K562 (cell line): ENCODE results near the gene STT3B. TPM values are rescaled to one million over a fixed set of nuclear protein-coding genes. Genes with fewer than 3 reads are reported as not detected.

Experiments used
- ATAC-seq: fragments of 200-7000 bp; cut with Tn5 transposase; 3 replicates; pipeline ENCODE4 v1.9.1; 2020; ENCODE audit warnings: moderate library complexity
- BruUV-seq: library from RNA; stranded (reverse); fragments of 400-500 nt; replicated peaks from 2 replicates; lab custom pipeline; 2021; lab: Mats Ljungman, UMichigan
- CTCF ChIA-PET: fragments of 300-600 bp; formaldehyde crosslinking; extraction: SDS; loops from one replicate; lab custom pipeline; 2021; ENCODE audit warnings: low intra/inter-chr PET ratio; lab: Yijun Ruan, JAX
- POLR2A ChIA-PET: fragments of 300-600, 350-650 bp; sonication (Branson Sonifier 250); formaldehyde crosslinking; extraction: SDS; loops from one replicate; lab custom pipeline; 2021; ENCODE audit warnings: antibody characterized with exemption, inconsistent platforms; lab: Yijun Ruan, JAX
- DNase-seq, 4 experiments: peaks; one replicate each; pipeline versions ENCODE4 v3.0.0 to v3.0.0-alpha.2; 2011 to 2018; ENCODE audit warnings: low spot score in 3 of 4, mixed read lengths in 3 of 4; ENCODE audit errors: extremely low read depth in 1 of 4
- FAIRE-seq: peaks from 2 replicates; lab custom pipeline; 2011; peaks lifted over from hg19 to GRCh38; lab: Jason Lieb, UNC
- H2AFZ ChIP-seq: 2 replicates; pipeline ENCODE4 v1.6.0; 2011; ENCODE audit warnings: low read depth, low read length, control low read depth, inconsistent platforms
- H3K27ac ChIP-seq: fragments of 200-600 bp; 3 replicates; pipeline ENCODE4 v1.8.0; 2011; ENCODE audit warnings: low read depth, mild to moderate bottlenecking, control low read depth, inconsistent platforms, low read length, moderate library complexity, mixed read lengths; ENCODE audit errors: extremely low read depth
- H3K27me3 ChIP-seq, 2 experiments: fragments of 300-600 bp in 1 of 2; 2 replicates in 1 of 2; 3 replicates in 1 of 2; pipeline versions ENCODE4 v1.6.0 to v1.8.0; 2011; ENCODE audit warnings: inconsistent platforms in 2 of 2, low read length in 2 of 2, mild to moderate bottlenecking in 1 of 2, mixed read lengths in 1 of 2, moderate library complexity in 1 of 2; ENCODE audit not compliant: control insufficient read depth in 2 of 2, insufficient read depth in 2 of 2
- H3K36me3 ChIP-seq: fragments of 300-600 bp; 3 replicates; pipeline ENCODE4 v1.8.0; 2011; ENCODE audit warnings: mild to moderate bottlenecking, low read length, inconsistent platforms; ENCODE audit not compliant: control insufficient read depth, insufficient read depth
- H3K4me1 ChIP-seq, 2 experiments: fragments of 200-600 bp in 1 of 2; replicated peaks in 1 of 2; 2 replicates in 1 of 2; 3 replicates in 1 of 2; pipeline versions ENCODE4 v1.5.1 to v1.8.0; 2011; ENCODE audit warnings: inconsistent platforms in 2 of 2, low read length in 2 of 2, mild to moderate bottlenecking in 1 of 2, mixed read lengths in 1 of 2, moderate library complexity in 1 of 2; ENCODE audit not compliant: control insufficient read depth in 2 of 2, insufficient read depth in 2 of 2
- H3K4me2 ChIP-seq: 2 replicates; pipeline ENCODE4 v1.6.1; 2011; ENCODE audit warnings: low read length, control low read depth, inconsistent platforms, mixed read lengths; ENCODE audit not compliant: insufficient read depth
- H3K4me3 ChIP-seq: fragments of 200-600 bp; sonication (generic), shearing (Covaris generic); 2 replicates; pipeline ENCODE4 v1.5.1; 2016; ENCODE audit warnings: control low read depth, inconsistent platforms
- H3K79me2 ChIP-seq: fragments of 200-600 bp; 3 replicates; pipeline ENCODE4 v1.8.0; 2011; ENCODE audit warnings: low read length, inconsistent platforms; ENCODE audit not compliant: control insufficient read depth, insufficient read depth
- H3K9ac ChIP-seq, 2 experiments: 2 replicates each; pipeline versions ENCODE4 v1.6.0 to v1.6.1; 2011; ENCODE audit warnings: low read depth in 2 of 2, low read length in 2 of 2, control low read depth in 1 of 2, inconsistent platforms in 1 of 2, mild to moderate bottlenecking in 1 of 2, mixed read lengths in 1 of 2; ENCODE audit not compliant: insufficient read depth in 1 of 2
- H3K9me1 ChIP-seq: one replicate; pipeline ENCODE4 v1.6.0; 2011; ENCODE audit warnings: inconsistent platforms, mild to moderate bottlenecking, low read length, moderate library complexity; ENCODE audit not compliant: control insufficient read depth, insufficient read depth
- H3K9me3 ChIP-seq: replicated peaks from 2 replicates; pipeline ENCODE4 v1.5.1; 2011; ENCODE audit warnings: low read depth, low read length, inconsistent platforms; ENCODE audit not compliant: control insufficient read depth, insufficient read depth
- H4K20me1 ChIP-seq: replicated peaks from 2 replicates; pipeline ENCODE4 v1.6.1; 2011; ENCODE audit warnings: low read length, inconsistent platforms, mixed read lengths; ENCODE audit not compliant: control insufficient read depth, insufficient read depth
- CBX1 ChIP-seq: sonication (generic); IDR thresholded peaks from 2 replicates; pipeline ENCODE4 v1.6.1; 2016; ENCODE audit warnings: antibody characterized with exemption, low read depth, mild to moderate bottlenecking
- MXI1 ChIP-seq: IDR thresholded peaks from 2 replicates; pipeline ENCODE4 v1.6.1; 2011; ENCODE audit warnings: low read depth, mild to moderate bottlenecking, improper control_type of control experiment, low read length
- NFXL1 ChIP-seq: fragments of 450-650 bp; formaldehyde crosslinking; IDR thresholded peaks from 2 replicates; pipeline ENCODE4 v1.4.0; 2021; ENCODE audit warnings: mild to moderate bottlenecking
- RAD51 ChIP-seq: fragments of 450-650 bp; IDR thresholded peaks from 2 replicates; pipeline ENCODE4 v1.7.1; 2016; ENCODE audit warnings: low read depth, mild to moderate bottlenecking, borderline replicate concordance
- RBM25 ChIP-seq: fragments of 200-400 bp; formaldehyde crosslinking; IDR thresholded peaks from 2 replicates; pipeline ENCODE4 v1.6.1; 2018; ENCODE audit warnings: low read length, low read depth, moderate library complexity; ENCODE audit not compliant: severe bottlenecking
- TFE3 ChIP-seq: fragments of 450-650 bp; formaldehyde crosslinking; IDR thresholded peaks from 2 replicates; pipeline ENCODE4 v1.4.0; 2020; ENCODE audit warnings: mild to moderate bottlenecking, mixed read lengths
- USF1 ChIP-seq: sonication (generic); formaldehyde crosslinking; IDR thresholded peaks from 2 replicates; pipeline ENCODE4 v1.9.0; 2022; ENCODE audit warnings: mild to moderate bottlenecking, missing genetic modification reagents
- USF2 ChIP-seq: sonication (generic); formaldehyde crosslinking; IDR thresholded peaks from 2 replicates; pipeline ENCODE4 v1.5.0; 2020; ENCODE audit warnings: missing genetic modification reagents
- ZNF175 ChIP-seq: fragments of 200-800 bp; sonication (Bioruptor generic); IDR thresholded peaks from 2 replicates; pipeline ENCODE4 v1.6.1; 2016; ENCODE audit warnings: low read depth, mild to moderate bottlenecking, missing genetic modification characterization, missing compliant biosample characterization
- WGBS: fragments of 100-300 bp; shearing (Covaris generic); methylation state at CpG from one replicate; pipeline ENCODE4 v1.1.6; 2016; ENCODE audit warnings: low coverage, mixed read lengths; ENCODE audit not compliant: insufficient coverage; ENCODE audit errors: missing lambda C conversion rate; 5-methylcytosine and 5-hydroxymethylcytosine counted together
- in situ Hi-C: fragments of 300-500 bp; cut with MboI; formaldehyde crosslinking; loops from 4 replicates; pipeline ENCODE4 v1.15.0; 2018; ENCODE audit warnings: inconsistent platforms, mixed read lengths
- intact Hi-C: fragments of 100-400 bp; cut with micrococcal nuclease; formaldehyde crosslinking; loops from 2 replicates; pipeline ENCODE4 v1.14.2; 2022
- polyA plus RNA-seq, 8 experiments: library from polyadenylated mRNA; depleted of rRNA in 4 of 8; stranded (reverse) in 5 of 8; unstranded in 3 of 8; fragments of >200 nt; fragmentation: Nextera tagmentation in 2 of 8; fragmentation: Illumina TruSeq in 1 of 8; extraction: Ambion mirVana in 2 of 8; extraction: Trizol in 1 of 8; gene quantifications; 2 replicates each; pipeline versions ENCODE4 v1.2.1 to v1.2.3, GENCODE V29; 2011 to 2014; ENCODE audit warnings: inconsistent platforms in 1 of 8, missing spikeins in 1 of 8
- total RNA-seq, 7 experiments: library from RNA; depleted of rRNA in 6 of 7; stranded (reverse); fragments of >200 nt in 6 of 7; fragmentation: Illumina TruSeq in 2 of 7; extraction: Trizol in 2 of 7; gene quantifications; 2 replicates each; pipeline versions ENCODE4 v1.2.1 to v1.2.3, GENCODE V29; 2011 to 2021; ENCODE audit warnings: low replicate concordance in 1 of 7

STT3B gene
- total and polyA plus RNA-seq, 9 of the 15 experiments (the other 6 are each of a cell fraction or from before 2014, with no cell fraction given) = 22.4 to 147 (median 100) TPM

- no peaks in the 10 kb centered on the region for H3K9me1 ChIP-seq
- ChIA-PET CTCF (no interaction called here), POLR2A (no interaction called here)
- H3K79me2 ChIP-seq = no peaks in the 10 kb centered on the region
- no peak overlapping the region for H3K4me2 ChIP-seq
- peak; percentile 41; the same call in 1 of the 2 replicates for TF ChIP-seq TFE3 (CRISPR knock-in tag)
- TF ChIP-seq USF1 (CRISPR knock-in tag) = peak; percentile 65
- TF ChIP-seq RAD51 = peak; percentile 50; the same call in 1 of the 2 replicates
- TF ChIP-seq CBX1 = 0 out of 2 replicates have a peak, but pooled peaks have one; percentile 31
- TF ChIP-seq RBM25 = peak; percentile 24
- TF ChIP-seq NFXL1 = no peak
- TF ChIP-seq ZNF175 = no peak
- TF ChIP-seq USF2 (CRISPR knock-in tag) = peak; percentile 63
- no peak for TF ChIP-seq MXI1
- in situ Hi-C loops (no loop called here), intact Hi-C loops (no loop called here)
- no peak for FAIRE-seq
- peaks cover 11 to 35% of the 10 kb centered on the region in 2 experiments; a peak in 3 of 5 replicates for H3K4me1 ChIP-seq
- ATAC-seq = no peak
- peaks cover 9% of the 10 kb centered on the region for H3K9me3 ChIP-seq
- H3K9ac ChIP-seq = no peak overlapping the region
- 94% methylated on average over 1 of the region's 1 CpG for WGBS
- H3K27me3 ChIP-seq = no peaks in the 10 kb centered on the region
- peak overlapping the region; percentile 64 for H2AFZ ChIP-seq
- no TSS peak for BruUV-seq
- DNase-seq = no peak
- H3K27ac ChIP-seq = no peak overlapping the region; the same call in 2 of the 3 replicates
- no peaks in the 10 kb centered on the region for H4K20me1 ChIP-seq
- no peaks in the 10 kb centered on the region for H3K36me3 ChIP-seq
- no peak overlapping the region for H3K4me3 ChIP-seq
These were observed 42.2 kb upstream of the STT3B start for GRCh38 chr3:31490502-31490901.
